ENCODE results near the gene S100A10.

Gene S100A10

DNA sequence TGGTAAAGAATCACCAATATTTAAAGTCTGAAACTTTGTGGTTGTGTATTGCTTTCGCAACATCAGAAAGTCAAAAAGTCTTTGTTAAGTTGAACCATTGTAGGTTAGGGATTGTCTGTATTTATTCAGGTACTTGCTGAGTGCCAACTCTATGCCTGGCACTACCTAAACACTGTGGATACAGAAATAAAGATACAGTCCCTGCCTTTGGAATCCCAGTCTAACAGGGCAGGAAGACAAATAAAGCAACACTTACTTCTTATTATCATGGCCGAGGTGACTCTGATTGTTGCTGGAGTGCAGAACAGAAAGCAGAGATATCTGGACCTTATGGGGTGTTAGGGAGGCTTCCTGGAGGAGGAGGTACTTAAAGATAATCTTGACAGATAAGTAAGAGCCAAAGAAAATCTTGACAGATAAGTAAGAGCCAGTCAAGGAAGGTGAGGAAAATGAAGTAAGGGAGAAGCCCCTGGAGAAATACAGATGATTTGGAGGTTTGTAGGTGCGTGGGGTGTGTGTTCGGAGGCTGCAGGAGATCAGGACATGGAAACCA lies 11.8 kb upstream of the S100A10 start:
- Histone ChIP-seq H4K12ac (ENCODE audit: low read depth, low read length) (no peak overlapping the region), H2BK5ac (ENCODE audit: low read depth, low read length, poor library complexity) (no peak overlapping the region), H3K9ac (ENCODE audit: low read length) (no peak overlapping the region), H3K18ac (ENCODE audit: low read length) (no peak overlapping the region), H3K23ac (ENCODE audit: low read length) (no peak overlapping the region), H2AFZ (ENCODE audit: insufficient read depth, low read length, poor library complexity) (no peak overlapping the region), H2BK12ac (ENCODE audit: low read length) (no peak overlapping the region), H3K79me1 (ENCODE audit: low read length) (no peaks in the 10 kb centered on the region), H3K4me1 (ENCODE audit: control insufficient read depth in 1 of 2, insufficient read depth in 2 of 2, low read length in 2 of 2) (peaks cover 0 to 4% of the 10 kb centered on the region in 2 experiments), H4K91ac (ENCODE audit: low read depth, low read length) (no peak overlapping the region), H3K4me2 (ENCODE audit: low read length) (no peak overlapping the region), H3K36me3 (ENCODE audit: control insufficient read depth in 1 of 2, insufficient read depth in 2 of 2, low read length in 2 of 2) (no peaks in the 10 kb centered on the region), H3K9me3 (ENCODE audit: insufficient read depth, low read depth, low read length) (peaks cover 1% of the 10 kb centered on the region), H2BK120ac (ENCODE audit: insufficient read depth, low read length, poor library complexity) (no peak overlapping the region), H3K79me2 (ENCODE audit: control insufficient read depth, insufficient read depth, low read length, poor library complexity) (no peaks in the 10 kb centered on the region), H2AK5ac (ENCODE audit: low read length) (no peak overlapping the region), H3K27ac (ENCODE audit: low read depth, low read length) (no peak overlapping the region), H3K14ac (ENCODE audit: low read length) (no peak overlapping the region), H3K27me3 (ENCODE audit: insufficient read depth, low read length) (no peaks in the 10 kb centered on the region), H3K4me3 (ENCODE audit: low read depth, low read length) (no peak overlapping the region), H4K8ac (ENCODE audit: low read depth, low read length) (no peak overlapping the region), H3K4ac (ENCODE audit: low read depth, low read length) (no peak overlapping the region)
- WGBS (ENCODE audit: extremely low coverage, insufficient coverage, insufficient read length) = no CpG with 5 or more reads among the region's 4 CpGs
- no peak for DNase-seq

DNA sequence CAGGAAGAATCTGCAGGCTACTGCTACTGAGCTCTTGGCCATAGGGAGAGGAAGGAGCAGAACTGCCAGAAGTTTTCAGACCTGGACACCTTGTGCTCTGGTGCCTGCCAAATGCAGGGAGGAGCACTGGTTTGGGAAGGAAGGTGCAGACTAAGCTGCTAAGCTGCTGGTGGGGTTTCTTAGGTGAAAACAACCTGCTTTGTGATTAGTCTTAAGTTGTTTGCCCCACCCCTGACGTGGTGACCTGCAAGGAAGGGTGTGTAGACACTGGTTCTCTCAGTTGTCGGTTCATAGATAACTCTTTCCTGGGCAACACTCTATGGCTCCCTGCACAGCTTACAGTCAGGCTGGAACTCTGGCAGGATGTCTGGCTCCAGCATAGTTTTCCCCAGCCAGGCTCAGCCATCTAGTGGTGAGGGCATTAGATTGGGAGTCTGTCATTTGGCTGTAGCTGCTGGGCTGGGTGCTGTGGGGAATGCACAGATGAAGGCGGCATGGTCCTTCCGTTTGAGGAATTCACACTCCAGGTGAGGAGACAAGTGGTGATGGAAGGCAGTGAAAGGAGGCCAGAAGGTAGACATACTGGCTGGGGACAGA lies 10.3 kb upstream of the S100A10 start:
- H4K8ac ChIP-seq (ENCODE audit: low read depth, low read length) = no peak overlapping the region
- WGBS (ENCODE audit: extremely low coverage, insufficient coverage, insufficient read length) = no CpG with 5 or more reads among the region's 4 CpGs
- H3K14ac ChIP-seq (ENCODE audit: low read length) = no peak overlapping the region
- no peak overlapping the region for H3K4me2 ChIP-seq (ENCODE audit: low read length)
- no peaks in the 10 kb centered on the region for H3K79me1 ChIP-seq (ENCODE audit: low read length)
- no peak overlapping the region for H3K4ac ChIP-seq (ENCODE audit: low read depth, low read length)
- no peaks in the 10 kb centered on the region for H3K79me2 ChIP-seq (ENCODE audit: control insufficient read depth, insufficient read depth, low read length, poor library complexity)
- no peaks in the 10 kb centered on the region for H3K27me3 ChIP-seq (ENCODE audit: insufficient read depth, low read length)
- no peak overlapping the region for H4K91ac ChIP-seq (ENCODE audit: low read depth, low read length)
- no peak overlapping the region for H2BK120ac ChIP-seq (ENCODE audit: insufficient read depth, low read length, poor library complexity)
- H2AK5ac ChIP-seq (ENCODE audit: low read length) = no peak overlapping the region
- DNase-seq = no peak
- peaks cover 0 to 4% of the 10 kb centered on the region in 2 experiments for H3K4me1 ChIP-seq (ENCODE audit: control insufficient read depth in 1 of 2, insufficient read depth in 2 of 2, low read length in 2 of 2)
- no peak overlapping the region for H4K12ac ChIP-seq (ENCODE audit: low read depth, low read length)
- no peak overlapping the region for H2AFZ ChIP-seq (ENCODE audit: insufficient read depth, low read length, poor library complexity)
- H3K36me3 ChIP-seq (ENCODE audit: control insufficient read depth in 1 of 2, insufficient read depth in 2 of 2, low read length in 2 of 2) = no peaks in the 10 kb centered on the region
- no peak overlapping the region for H3K4me3 ChIP-seq (ENCODE audit: low read depth, low read length)
- no peak overlapping the region for H2BK5ac ChIP-seq (ENCODE audit: low read depth, low read length, poor library complexity)
- no peak overlapping the region for H3K27ac ChIP-seq (ENCODE audit: low read depth, low read length)
- H3K9me3 ChIP-seq (ENCODE audit: insufficient read depth, low read depth, low read length) = peaks cover 1% of the 10 kb centered on the region
- H3K18ac ChIP-seq (ENCODE audit: low read length) = no peak overlapping the region
- no peak overlapping the region for H3K9ac ChIP-seq (ENCODE audit: low read length)
- no peak overlapping the region for H3K23ac ChIP-seq (ENCODE audit: low read length)
- H2BK12ac ChIP-seq (ENCODE audit: low read length) = no peak overlapping the region

DNA sequence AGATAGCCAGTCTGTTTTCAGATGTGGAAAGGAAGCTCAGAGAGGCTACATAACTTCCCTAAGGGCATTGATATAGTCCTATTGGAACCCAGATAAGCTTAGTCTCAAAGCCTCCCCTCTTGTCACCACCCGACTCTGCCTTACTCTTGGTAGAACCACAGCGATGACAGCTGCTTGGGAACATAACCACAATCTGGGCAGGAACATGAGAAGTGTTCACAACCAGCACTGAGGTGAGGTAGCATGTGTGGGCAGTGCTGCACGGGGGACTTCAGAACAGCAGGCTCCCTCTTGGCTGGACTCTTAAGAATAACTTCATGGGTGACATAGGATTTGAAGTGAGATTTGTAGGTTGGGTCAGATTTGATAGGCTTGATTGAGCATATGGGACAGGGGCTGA lies 9.3 kb upstream of the S100A10 start:
- Histone ChIP-seq H3K27ac (ENCODE audit: low read depth, low read length) (no peak overlapping the region), H3K4me3 (ENCODE audit: low read depth, low read length) (no peak overlapping the region), H2AK5ac (ENCODE audit: low read length) (no peak overlapping the region), H3K27me3 (ENCODE audit: insufficient read depth, low read length) (no peaks in the 10 kb centered on the region), H3K9ac (ENCODE audit: low read length) (no peak overlapping the region), H3K18ac (ENCODE audit: low read length) (no peak overlapping the region), H3K4me2 (ENCODE audit: low read length) (no peak overlapping the region), H2BK5ac (ENCODE audit: low read depth, low read length, poor library complexity) (no peak overlapping the region), H3K14ac (ENCODE audit: low read length) (no peak overlapping the region), H3K9me3 (ENCODE audit: insufficient read depth, low read depth, low read length) (peaks cover 1% of the 10 kb centered on the region), H4K12ac (ENCODE audit: low read depth, low read length) (no peak overlapping the region), H2BK12ac (ENCODE audit: low read length) (no peak overlapping the region), H4K8ac (ENCODE audit: low read depth, low read length) (no peak overlapping the region), H3K79me1 (ENCODE audit: low read length) (no peaks in the 10 kb centered on the region), H2AFZ (ENCODE audit: insufficient read depth, low read length, poor library complexity) (no peak overlapping the region), H4K91ac (ENCODE audit: low read depth, low read length) (no peak overlapping the region), H3K4ac (ENCODE audit: low read depth, low read length) (no peak overlapping the region), H3K79me2 (ENCODE audit: control insufficient read depth, insufficient read depth, low read length, poor library complexity) (no peaks in the 10 kb centered on the region), H3K23ac (ENCODE audit: low read length) (no peak overlapping the region), H2BK120ac (ENCODE audit: insufficient read depth, low read length, poor library complexity) (no peak overlapping the region), H3K36me3 (ENCODE audit: control insufficient read depth in 1 of 2, insufficient read depth in 2 of 2, low read length in 2 of 2) (no peaks in the 10 kb centered on the region), H3K4me1 (ENCODE audit: control insufficient read depth in 1 of 2, insufficient read depth in 2 of 2, low read length in 2 of 2) (peaks cover 0 to 4% of the 10 kb centered on the region in 2 experiments)
- no peak for DNase-seq
- no CpG with 5 or more reads among the region's 3 CpGs for WGBS (ENCODE audit: extremely low coverage, insufficient coverage, insufficient read length)

DNA sequence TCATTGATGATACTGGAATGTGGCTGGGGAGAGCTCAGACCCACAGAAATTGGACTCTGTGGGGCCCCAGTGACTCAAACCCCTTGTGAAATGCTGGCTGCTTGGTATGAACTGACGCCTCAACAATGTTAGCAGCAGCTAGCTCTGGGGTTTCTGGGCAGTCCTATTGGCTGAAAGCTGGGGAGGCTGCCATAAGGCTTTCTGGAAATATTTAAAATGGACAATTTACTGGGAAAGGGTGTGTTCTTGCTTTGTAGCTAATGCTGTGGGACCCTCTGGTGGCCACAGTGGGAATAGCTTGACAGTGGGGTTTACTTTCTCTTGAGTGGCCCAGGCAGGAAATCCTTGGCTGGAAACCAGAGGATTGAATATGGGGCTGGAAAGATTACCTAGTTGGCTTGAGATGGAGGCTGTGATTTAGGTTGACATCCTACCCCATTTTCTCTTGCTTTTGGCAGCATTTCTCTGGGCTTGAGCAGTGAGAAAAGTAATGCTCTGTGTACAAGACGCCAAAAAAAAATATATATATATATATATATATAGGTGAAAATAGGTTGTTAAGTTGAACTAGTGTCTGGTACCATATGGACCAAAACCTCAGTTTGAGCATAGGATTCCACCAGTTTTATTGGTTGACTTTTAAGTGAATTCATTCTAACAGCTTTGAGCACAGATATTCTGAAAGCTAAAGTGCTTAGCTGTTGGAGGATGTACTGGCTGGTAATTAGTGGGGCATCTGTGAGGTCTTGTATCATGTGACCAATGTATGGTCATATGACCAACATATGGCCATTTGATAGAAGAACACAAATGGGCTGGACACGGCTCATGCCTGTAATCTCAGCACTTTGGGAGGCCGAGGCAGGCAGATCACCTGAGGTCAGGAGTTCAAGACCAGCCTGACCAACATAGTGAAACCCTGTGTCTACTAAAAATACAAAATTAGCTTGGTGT lies 8.2 kb upstream of the S100A10 start:
- DNase-seq = peak; percentile 60 to 94
- Histone ChIP-seq H3K36me3 (ENCODE audit: control insufficient read depth in 1 of 2, insufficient read depth in 2 of 2, low read length in 2 of 2) (no peaks in the 10 kb centered on the region), H3K79me1 (ENCODE audit: low read length) (no peaks in the 10 kb centered on the region), H3K14ac (ENCODE audit: low read length) (no peak overlapping the region), H3K4ac (ENCODE audit: low read depth, low read length) (no peak overlapping the region), H3K23ac (ENCODE audit: low read length) (no peak overlapping the region), H2AFZ (ENCODE audit: insufficient read depth, low read length, poor library complexity) (no peak overlapping the region), H2AK5ac (ENCODE audit: low read length) (no peak overlapping the region), H4K8ac (ENCODE audit: low read depth, low read length) (peak overlapping the region; percentile 30), H3K79me2 (ENCODE audit: control insufficient read depth, insufficient read depth, low read length, poor library complexity) (no peaks in the 10 kb centered on the region), H3K27me3 (ENCODE audit: insufficient read depth, low read length) (no peaks in the 10 kb centered on the region), H3K4me3 (ENCODE audit: low read depth, low read length) (no peak overlapping the region), H4K12ac (ENCODE audit: low read depth, low read length) (no peak overlapping the region), H3K4me1 (ENCODE audit: control insufficient read depth in 1 of 2, insufficient read depth in 2 of 2, low read length in 2 of 2) (peaks cover 0 to 4% of the 10 kb centered on the region in 2 experiments), H2BK5ac (ENCODE audit: low read depth, low read length, poor library complexity) (no peak overlapping the region), H2BK12ac (ENCODE audit: low read length) (no peak overlapping the region), H4K91ac (ENCODE audit: low read depth, low read length) (no peak overlapping the region), H3K9me3 (ENCODE audit: insufficient read depth, low read depth, low read length) (peaks cover 1% of the 10 kb centered on the region), H3K9ac (ENCODE audit: low read length) (no peak overlapping the region), H3K4me2 (ENCODE audit: low read length) (no peak overlapping the region), H2BK120ac (ENCODE audit: insufficient read depth, low read length, poor library complexity) (no peak overlapping the region), H3K18ac (ENCODE audit: low read length) (no peak overlapping the region), H3K27ac (ENCODE audit: low read depth, low read length) (no peak overlapping the region)
- no CpG with 5 or more reads among the region's 4 CpGs for WGBS (ENCODE audit: extremely low coverage, insufficient coverage, insufficient read length)
